WTC11 (cell line): ENCODE results near the gene SPATA3. TPM values are rescaled to one million over a fixed set of nuclear protein-coding genes. Genes with fewer than 3 reads are reported as not detected.

Experiments
- ATAC-seq: fragments of 200-7000 bp; cut with Tn5 transposase; 2 replicates; pipeline ENCODE4 v1.10.0; 2021; ENCODE audit warnings: mild to moderate bottlenecking, moderate library complexity
- CTCF ChIA-PET: fragments of 300-600 bp; sonication (Branson Sonifier 250); formaldehyde crosslinking; loops from one replicate; lab custom pipeline; 2021; ENCODE audit warnings: antibody characterized with exemption; lab: Charles Lee
- POLR2A ChIA-PET: fragments of 350-600 bp; sonication (Branson Sonifier 250); formaldehyde crosslinking; loops from one replicate; lab custom pipeline; 2021; ENCODE audit warnings: antibody characterized with exemption; lab: Charles Lee
- DNase-seq: peaks from one replicate; pipeline ENCODE4 v3.0.0; 2021; ENCODE audit warnings: low spot score
- H3K27ac Mint-ChIP-seq: 2 replicates; pipeline ENCODE4 v1.8.0; 2021; ENCODE audit warnings: mixed read lengths
- H3K27me3 Mint-ChIP-seq: 2 replicates; pipeline ENCODE4 v1.8.0; 2021; ENCODE audit warnings: low read depth, mild to moderate bottlenecking, moderate library complexity, mixed read lengths
- H3K36me3 Mint-ChIP-seq: 2 replicates; pipeline ENCODE4 v1.8.0; 2021; ENCODE audit warnings: mixed read lengths
- H3K4me1 Mint-ChIP-seq: 2 replicates; pipeline ENCODE4 v1.8.0; 2022; ENCODE audit warnings: mixed read lengths
- H3K4me3 Mint-ChIP-seq: 2 replicates; pipeline ENCODE4 v1.8.0; 2021; ENCODE audit warnings: mild to moderate bottlenecking, moderate library complexity, mixed read lengths
- H3K9me3 Mint-ChIP-seq: 2 replicates; pipeline ENCODE4 v1.8.0; 2021; ENCODE audit warnings: mixed read lengths
- AFF4 ChIP-seq: sonication (generic); formaldehyde crosslinking; IDR thresholded peaks from 2 replicates; pipeline ENCODE4 v1.8.1; 2023; ENCODE audit warnings: mild to moderate bottlenecking, missing genetic modification reagents, borderline replicate concordance
- ATF6 ChIP-seq: sonication (generic); formaldehyde crosslinking; IDR thresholded peaks from 2 replicates; pipeline ENCODE4 v1.8.1; 2023; ENCODE audit warnings: mild to moderate bottlenecking, missing genetic modification reagents
- CBFB ChIP-seq: sonication (generic); formaldehyde crosslinking; IDR thresholded peaks from 2 replicates; pipeline ENCODE4 v1.8.1; 2022; ENCODE audit warnings: mild to moderate bottlenecking, low read depth, missing genetic modification reagents
- ETV6 ChIP-seq: sonication (generic); formaldehyde crosslinking; IDR thresholded peaks from 2 replicates; pipeline ENCODE4 v1.8.1; 2022; ENCODE audit warnings: mild to moderate bottlenecking, missing genetic modification reagents
- FOXK1 ChIP-seq: sonication (generic); formaldehyde crosslinking; IDR thresholded peaks from 2 replicates; pipeline ENCODE4 v1.8.0; 2022; ENCODE audit warnings: mild to moderate bottlenecking, moderate library complexity, missing genetic modification reagents
- HMGA2 ChIP-seq: fragments of 250-450 bp; sonication (Bioruptor Pico); IDR thresholded peaks from 2 replicates; pipeline ENCODE4 v1.4.0; 2021; ENCODE audit warnings: mild to moderate bottlenecking, moderate library complexity
- IRF1 ChIP-seq: sonication (generic); formaldehyde crosslinking; IDR thresholded peaks from 2 replicates; pipeline ENCODE4 v1.8.0; 2023; ENCODE audit warnings: missing genetic modification reagents
- JUN ChIP-seq: sonication (generic); formaldehyde crosslinking; IDR thresholded peaks from 2 replicates; pipeline ENCODE4 v1.8.0; 2023; ENCODE audit warnings: mild to moderate bottlenecking, missing genetic modification reagents
- OVOL2 ChIP-seq: fragments of 250-450 bp; sonication (Bioruptor Pico); IDR thresholded peaks from 2 replicates; pipeline ENCODE4 v1.9.0; 2021; ENCODE audit warnings: mild to moderate bottlenecking, borderline replicate concordance
- SMAD4 ChIP-seq: sonication (generic); formaldehyde crosslinking; IDR thresholded peaks from 2 replicates; pipeline ENCODE4 v1.8.0; 2022; ENCODE audit warnings: mild to moderate bottlenecking, missing genetic modification reagents
- ZMAT4 ChIP-seq: fragments of 250-450 bp; sonication (Bioruptor Pico); IDR thresholded peaks from 2 replicates; pipeline ENCODE4 v1.9.0; 2021; ENCODE audit warnings: mild to moderate bottlenecking
- ZNF263 ChIP-seq: sonication (generic); formaldehyde crosslinking; IDR thresholded peaks from 2 replicates; pipeline ENCODE4 v1.8.1; 2022; ENCODE audit warnings: low read depth, mild to moderate bottlenecking, moderate library complexity, missing genetic modification reagents
- ZNF317 ChIP-seq: sonication (generic); formaldehyde crosslinking; IDR thresholded peaks from 2 replicates; pipeline ENCODE4 v1.8.1; 2023; ENCODE audit warnings: low read depth, mild to moderate bottlenecking, moderate library complexity, missing genetic modification reagents, borderline replicate concordance
- ZNF396 ChIP-seq: fragments of 250-450 bp; sonication (Bioruptor Pico); IDR thresholded peaks from 2 replicates; pipeline ENCODE4 v1.8.0; 2021; ENCODE audit warnings: mild to moderate bottlenecking, moderate library complexity, borderline replicate concordance
- ZNF416 ChIP-seq: fragments of 250-450 bp; sonication (Bioruptor Pico); IDR thresholded peaks from 2 replicates; pipeline ENCODE4 v1.9.0; 2021; ENCODE audit warnings: mild to moderate bottlenecking, inconsistent platforms
- ZNF532 ChIP-seq: fragments of 250-450 bp; sonication (Bioruptor Pico); IDR thresholded peaks from 2 replicates; pipeline ENCODE4 v1.9.0; 2021; ENCODE audit warnings: mild to moderate bottlenecking, borderline replicate concordance
- total RNA-seq: library from RNA; stranded (reverse); gene quantifications from 3 replicates; pipeline ENCODE4 v1.2.3, GENCODE V29; 2021
- TF ChIP-seq, protein P1 (sequence below): sonication (generic); formaldehyde crosslinking; IDR thresholded peaks from 2 replicates; pipeline ENCODE4 v1.8.0; 2022; ENCODE audit warnings: mild to moderate bottlenecking, missing genetic modification reagents
- TF ChIP-seq, protein P2 (sequence below): sonication (generic); formaldehyde crosslinking; IDR thresholded peaks from 2 replicates; pipeline ENCODE4 v1.8.0; 2023; ENCODE audit warnings: mild to moderate bottlenecking, missing genetic modification reagents
- TF ChIP-seq, protein P3 (sequence below): sonication (generic); formaldehyde crosslinking; IDR thresholded peaks from 2 replicates; pipeline ENCODE4 v1.8.0; 2022; ENCODE audit warnings: mild to moderate bottlenecking, missing genetic modification reagents

The SPATA3 gene
- total RNA-seq, 1 experiment from 2014 or later, result not detected

DNA sequence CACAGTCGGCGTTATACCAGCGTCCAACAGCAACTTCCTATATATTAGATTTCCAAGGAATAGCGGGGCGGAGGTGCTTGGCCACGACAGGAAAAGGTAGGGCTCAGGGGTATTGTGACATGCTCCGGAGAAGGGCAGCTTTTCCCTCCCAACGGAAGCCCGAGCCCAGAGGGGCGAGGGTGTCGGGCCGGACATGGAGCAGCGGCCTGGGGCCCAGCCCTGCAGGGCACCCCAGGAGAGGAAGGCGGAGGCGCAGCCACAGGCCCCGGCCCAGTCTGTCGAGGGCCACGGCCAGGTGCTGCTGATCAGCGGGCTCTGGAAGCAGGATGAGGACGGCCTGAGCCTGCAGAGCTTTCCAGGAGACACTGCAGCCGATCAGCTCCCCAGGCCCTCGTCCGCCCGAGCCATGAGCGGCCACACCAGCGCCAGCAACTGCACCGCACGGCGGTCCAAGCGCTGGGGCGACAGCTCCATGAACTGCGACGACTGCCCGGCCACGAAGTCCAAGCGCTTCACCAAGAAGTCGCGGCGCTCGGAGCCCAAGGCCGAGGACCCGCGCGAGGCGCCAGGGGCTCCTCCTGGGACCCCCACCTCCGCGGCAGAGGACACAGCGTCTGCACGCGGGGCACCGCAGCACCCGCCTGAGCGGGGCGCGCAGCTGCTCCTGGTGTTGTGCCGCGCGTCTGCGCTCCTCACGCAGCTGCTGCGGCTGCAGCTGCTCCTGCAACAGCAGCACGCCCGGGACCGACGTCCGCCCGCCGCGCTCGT, 5.6 kb upstream of the SPATA3 start (continued):
- TF ChIP-seq, protein P1, sequence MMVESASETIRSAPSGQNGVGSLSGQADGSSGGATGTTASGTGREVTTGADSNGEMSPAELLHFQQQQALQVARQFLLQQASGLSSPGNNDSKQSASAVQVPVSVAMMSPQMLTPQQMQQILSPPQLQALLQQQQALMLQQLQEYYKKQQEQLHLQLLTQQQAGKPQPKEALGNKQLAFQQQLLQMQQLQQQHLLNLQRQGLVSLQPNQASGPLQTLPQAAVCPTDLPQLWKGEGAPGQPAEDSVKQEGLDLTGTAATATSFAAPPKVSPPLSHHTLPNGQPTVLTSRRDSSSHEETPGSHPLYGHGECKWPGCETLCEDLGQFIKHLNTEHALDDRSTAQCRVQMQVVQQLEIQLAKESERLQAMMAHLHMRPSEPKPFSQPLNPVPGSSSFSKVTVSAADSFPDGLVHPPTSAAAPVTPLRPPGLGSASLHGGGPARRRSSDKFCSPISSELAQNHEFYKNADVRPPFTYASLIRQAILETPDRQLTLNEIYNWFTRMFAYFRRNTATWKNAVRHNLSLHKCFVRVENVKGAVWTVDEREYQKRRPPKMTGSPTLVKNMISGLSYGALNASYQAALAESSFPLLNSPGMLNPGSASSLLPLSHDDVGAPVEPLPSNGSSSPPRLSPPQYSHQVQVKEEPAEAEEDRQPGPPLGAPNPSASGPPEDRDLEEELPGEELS (CRISPR knock-in tag), result no peak
- TF ChIP-seq ZNF416 (CRISPR knock-in tag) (no peak), ZNF396 (CRISPR knock-in tag) (no peak), ZNF532 (CRISPR knock-in tag) (no peak), AFF4 (no peak), JUN (CRISPR knock-in tag) (no peak), IRF1 (no peak), ATF6 (CRISPR knock-in tag) (no peak)

DNA sequence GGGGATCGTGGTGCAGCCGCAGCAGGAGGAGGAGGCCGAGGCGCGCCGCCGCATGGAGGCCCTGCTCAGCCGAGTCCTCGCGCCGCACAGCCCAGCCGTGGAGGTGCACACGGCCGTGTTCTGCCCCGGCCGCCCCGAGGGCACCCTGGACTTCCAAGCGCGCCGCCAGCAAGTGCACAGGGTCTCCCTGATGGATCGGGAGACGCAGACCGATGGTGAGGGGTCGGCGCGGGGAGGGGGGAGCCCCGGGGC, 5.1 kb upstream of the SPATA3 start:
- ChIA-PET POLR2A (no interaction called here), CTCF (interaction anchor here (1.2 to 1.7 kb wide), 4 partner anchors 9 to 166 kb away, joined by 4 to 6 read pairs (median 4); no protein-coding TSS in a partner anchor)
- no peak overlapping the region for H3K27ac Mint-ChIP-seq
- H3K27me3 Mint-ChIP-seq, result no peaks in the 10 kb centered on the region
- no peaks in the 10 kb centered on the region for H3K36me3 Mint-ChIP-seq
- H3K4me3 Mint-ChIP-seq, result no peak overlapping the region
- no peak for DNase-seq
- ATAC-seq, result no peak
- H3K9me3 Mint-ChIP-seq, result no peaks in the 10 kb centered on the region
- peaks cover 9% of the 10 kb centered on the region for H3K4me1 Mint-ChIP-seq
- TF ChIP-seq CBFB (CRISPR knock-in tag), result no peak
- TF ChIP-seq ETV6 (CRISPR knock-in tag), result no peak
- TF ChIP-seq FOXK1 (CRISPR knock-in tag), result no peak
- no peak for TF ChIP-seq ZNF317 (CRISPR knock-in tag)
- no peak for TF ChIP-seq ZNF263 (CRISPR knock-in tag)
- TF ChIP-seq, protein P2, sequence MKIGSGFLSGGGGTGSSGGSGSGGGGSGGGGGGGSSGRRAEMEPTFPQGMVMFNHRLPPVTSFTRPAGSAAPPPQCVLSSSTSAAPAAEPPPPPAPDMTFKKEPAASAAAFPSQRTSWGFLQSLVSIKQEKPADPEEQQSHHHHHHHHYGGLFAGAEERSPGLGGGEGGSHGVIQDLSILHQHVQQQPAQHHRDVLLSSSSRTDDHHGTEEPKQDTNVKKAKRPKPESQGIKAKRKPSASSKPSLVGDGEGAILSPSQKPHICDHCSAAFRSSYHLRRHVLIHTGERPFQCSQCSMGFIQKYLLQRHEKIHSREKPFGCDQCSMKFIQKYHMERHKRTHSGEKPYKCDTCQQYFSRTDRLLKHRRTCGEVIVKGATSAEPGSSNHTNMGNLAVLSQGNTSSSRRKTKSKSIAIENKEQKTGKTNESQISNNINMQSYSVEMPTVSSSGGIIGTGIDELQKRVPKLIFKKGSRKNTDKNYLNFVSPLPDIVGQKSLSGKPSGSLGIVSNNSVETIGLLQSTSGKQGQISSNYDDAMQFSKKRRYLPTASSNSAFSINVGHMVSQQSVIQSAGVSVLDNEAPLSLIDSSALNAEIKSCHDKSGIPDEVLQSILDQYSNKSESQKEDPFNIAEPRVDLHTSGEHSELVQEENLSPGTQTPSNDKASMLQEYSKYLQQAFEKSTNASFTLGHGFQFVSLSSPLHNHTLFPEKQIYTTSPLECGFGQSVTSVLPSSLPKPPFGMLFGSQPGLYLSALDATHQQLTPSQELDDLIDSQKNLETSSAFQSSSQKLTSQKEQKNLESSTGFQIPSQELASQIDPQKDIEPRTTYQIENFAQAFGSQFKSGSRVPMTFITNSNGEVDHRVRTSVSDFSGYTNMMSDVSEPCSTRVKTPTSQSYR, result no peak
- no peak for TF ChIP-seq ZMAT4
- no peak for TF ChIP-seq OVOL2 (CRISPR knock-in tag)
- TF ChIP-seq, protein P3, sequence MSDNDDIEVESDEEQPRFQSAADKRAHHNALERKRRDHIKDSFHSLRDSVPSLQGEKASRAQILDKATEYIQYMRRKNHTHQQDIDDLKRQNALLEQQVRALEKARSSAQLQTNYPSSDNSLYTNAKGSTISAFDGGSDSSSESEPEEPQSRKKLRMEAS (CRISPR knock-in tag), result no peak
- TF ChIP-seq SMAD4 (CRISPR knock-in tag), result no peak
- no peak for TF ChIP-seq HMGA2 (CRISPR knock-in tag)
